Measurements from ENCODE around the gene AIFM1. TPM values are rescaled to one million over a fixed set of nuclear protein-coding genes. Genes with fewer than 3 reads are reported as not detected.
A peak's percentile ranks its signal among the peaks of the same experiment; 100 is the strongest.

AIFM1 gene
- total and polyA plus RNA-seq, 4 donors, result 33.1 to 79.0 (median 66.4) TPM

- DNase-seq (ENCODE audit: low spot score), result no peak
- WGBS, result 22% methylated on average over 28 of the region's 28 CpGs
Measured at GRCh38 chrX:130120321-130120731, 45.3 kb downstream of the AIFM1 start.

More at GRCh38 chrX:130120321-130120731, 45.3 kb downstream of the AIFM1 start:
- H3K27me3 ChIP-seq (ENCODE audit: control insufficient read depth in 4 of 4, insufficient read depth in 4 of 4, low read length in 3 of 4), result no peaks in the 10 kb centered on the region
- H3K4me1 ChIP-seq (ENCODE audit: control insufficient read depth in 4 of 4, insufficient read depth in 4 of 4, low read length in 3 of 4), result peaks cover 0 to 4% (median 0%) of the 10 kb centered on the region in 4 donors
- H3K4me3 ChIP-seq (ENCODE audit: low read depth in 1 of 3, low read length in 3 of 3), result peak overlapping the region in 1 of 3 donors; percentile 30
- TF ChIP-seq NR2F2 (IDR thresholded peaks at IDR 0.05) (no peak), FOXA2 (IDR thresholded peaks at IDR 0.05) (no peak), ATF3 (IDR thresholded peaks at IDR 0.05) (no peak), CTCF (IDR thresholded peaks at IDR 0.05; ENCODE audit: low read depth, low read length, missing input control) (no peak), HNF4A (conservative IDR thresholded peaks at IDR 0.05) (no peak), GABPA (IDR thresholded peaks at IDR 0.05 in 1 of 2, conservative IDR thresholded peaks at IDR 0.05 in 1 of 2) (no peak), TAF1 (conservative IDR thresholded peaks at IDR 0.05) (no peak), RXRA (IDR thresholded peaks at IDR 0.05) (no peak), JUND (IDR thresholded peaks at IDR 0.05) (no peak), EGR1 (IDR thresholded peaks at IDR 0.05; ENCODE audit: low read depth in 2 of 2) (no peak), YY1 (IDR thresholded peaks at IDR 0.05) (no peak), HNF4G (IDR thresholded peaks at IDR 0.05) (no peak), FOXA1 (IDR thresholded peaks at IDR 0.05) (no peak), SP1 (IDR thresholded peaks at IDR 0.05) (no peak), RAD21 (IDR thresholded peaks at IDR 0.05) (no peak)
- TF ChIP-seq, protein P1, sequence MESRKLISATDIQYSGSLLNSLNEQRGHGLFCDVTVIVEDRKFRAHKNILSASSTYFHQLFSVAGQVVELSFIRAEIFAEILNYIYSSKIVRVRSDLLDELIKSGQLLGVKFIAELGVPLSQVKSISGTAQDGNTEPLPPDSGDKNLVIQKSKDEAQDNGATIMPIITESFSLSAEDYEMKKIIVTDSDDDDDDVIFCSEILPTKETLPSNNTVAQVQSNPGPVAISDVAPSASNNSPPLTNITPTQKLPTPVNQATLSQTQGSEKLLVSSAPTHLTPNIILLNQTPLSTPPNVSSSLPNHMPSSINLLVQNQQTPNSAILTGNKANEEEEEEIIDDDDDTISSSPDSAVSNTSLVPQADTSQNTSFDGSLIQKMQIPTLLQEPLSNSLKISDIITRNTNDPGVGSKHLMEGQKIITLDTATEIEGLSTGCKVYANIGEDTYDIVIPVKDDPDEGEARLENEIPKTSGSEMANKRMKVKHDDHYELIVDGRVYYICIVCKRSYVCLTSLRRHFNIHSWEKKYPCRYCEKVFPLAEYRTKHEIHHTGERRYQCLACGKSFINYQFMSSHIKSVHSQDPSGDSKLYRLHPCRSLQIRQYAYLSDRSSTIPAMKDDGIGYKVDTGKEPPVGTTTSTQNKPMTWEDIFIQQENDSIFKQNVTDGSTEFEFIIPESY (IDR thresholded peaks at IDR 0.05), result no peak
- TF ChIP-seq, protein P2, sequence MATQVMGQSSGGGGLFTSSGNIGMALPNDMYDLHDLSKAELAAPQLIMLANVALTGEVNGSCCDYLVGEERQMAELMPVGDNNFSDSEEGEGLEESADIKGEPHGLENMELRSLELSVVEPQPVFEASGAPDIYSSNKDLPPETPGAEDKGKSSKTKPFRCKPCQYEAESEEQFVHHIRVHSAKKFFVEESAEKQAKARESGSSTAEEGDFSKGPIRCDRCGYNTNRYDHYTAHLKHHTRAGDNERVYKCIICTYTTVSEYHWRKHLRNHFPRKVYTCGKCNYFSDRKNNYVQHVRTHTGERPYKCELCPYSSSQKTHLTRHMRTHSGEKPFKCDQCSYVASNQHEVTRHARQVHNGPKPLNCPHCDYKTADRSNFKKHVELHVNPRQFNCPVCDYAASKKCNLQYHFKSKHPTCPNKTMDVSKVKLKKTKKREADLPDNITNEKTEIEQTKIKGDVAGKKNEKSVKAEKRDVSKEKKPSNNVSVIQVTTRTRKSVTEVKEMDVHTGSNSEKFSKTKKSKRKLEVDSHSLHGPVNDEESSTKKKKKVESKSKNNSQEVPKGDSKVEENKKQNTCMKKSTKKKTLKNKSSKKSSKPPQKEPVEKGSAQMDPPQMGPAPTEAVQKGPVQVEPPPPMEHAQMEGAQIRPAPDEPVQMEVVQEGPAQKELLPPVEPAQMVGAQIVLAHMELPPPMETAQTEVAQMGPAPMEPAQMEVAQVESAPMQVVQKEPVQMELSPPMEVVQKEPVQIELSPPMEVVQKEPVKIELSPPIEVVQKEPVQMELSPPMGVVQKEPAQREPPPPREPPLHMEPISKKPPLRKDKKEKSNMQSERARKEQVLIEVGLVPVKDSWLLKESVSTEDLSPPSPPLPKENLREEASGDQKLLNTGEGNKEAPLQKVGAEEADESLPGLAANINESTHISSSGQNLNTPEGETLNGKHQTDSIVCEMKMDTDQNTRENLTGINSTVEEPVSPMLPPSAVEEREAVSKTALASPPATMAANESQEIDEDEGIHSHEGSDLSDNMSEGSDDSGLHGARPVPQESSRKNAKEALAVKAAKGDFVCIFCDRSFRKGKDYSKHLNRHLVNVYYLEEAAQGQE (IDR thresholded peaks at IDR 0.05), result no peak
- H3K27ac ChIP-seq (ENCODE audit: low read depth in 1 of 2, low read length in 2 of 2), result no peak overlapping the region
- no peak overlapping the region for H3K9ac ChIP-seq (ENCODE audit: low read depth in 1 of 2, low read length in 2 of 2)
- no peaks in the 10 kb centered on the region for H3K9me3 ChIP-seq (ENCODE audit: control insufficient read depth in 4 of 4, low read length in 3 of 4)
- peaks cover 0 to 2% (median 0%) of the 10 kb centered on the region in 4 donors for H3K36me3 ChIP-seq (ENCODE audit: control insufficient read depth in 4 of 4, insufficient read depth in 3 of 4, low read depth in 1 of 4, low read length in 3 of 4)

All from liver (tissue), 9 donors.